ENCODE measurements around the gene STRBP. TPM values are rescaled to one million over a fixed set of nuclear protein-coding genes. Genes with fewer than 3 reads are reported as not detected.
A peak's percentile ranks its signal among the peaks of the same experiment; 100 is the strongest.

STRBP gene
- total and polyA plus RNA-seq, 9 of the 15 experiments (the other 6 are each of a cell fraction or from before 2014, with no cell fraction given): 27.7 to 84.0 (median 70.2) TPM

DNA sequence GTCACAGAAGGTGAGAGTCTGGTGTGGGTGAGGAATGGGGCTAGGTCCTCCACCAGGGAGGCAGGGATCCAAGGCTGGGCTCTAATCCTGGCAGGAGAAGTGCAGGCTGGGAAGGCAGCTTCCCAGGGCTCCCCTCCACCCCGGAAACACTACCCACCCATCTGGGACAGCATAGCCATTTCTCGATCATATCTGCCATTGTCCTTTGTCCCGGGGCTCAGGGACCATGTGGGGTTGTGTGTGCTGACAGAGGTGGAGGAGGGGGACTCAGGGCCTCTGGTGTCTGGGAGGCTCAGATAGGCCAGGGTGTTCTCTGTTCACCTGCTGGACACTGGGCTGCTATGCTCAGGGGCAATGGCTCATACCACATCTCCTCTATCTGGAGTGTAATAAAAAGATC is 32.2 kb upstream of the STRBP start (continued):
- TF ChIP-seq, protein P1, sequence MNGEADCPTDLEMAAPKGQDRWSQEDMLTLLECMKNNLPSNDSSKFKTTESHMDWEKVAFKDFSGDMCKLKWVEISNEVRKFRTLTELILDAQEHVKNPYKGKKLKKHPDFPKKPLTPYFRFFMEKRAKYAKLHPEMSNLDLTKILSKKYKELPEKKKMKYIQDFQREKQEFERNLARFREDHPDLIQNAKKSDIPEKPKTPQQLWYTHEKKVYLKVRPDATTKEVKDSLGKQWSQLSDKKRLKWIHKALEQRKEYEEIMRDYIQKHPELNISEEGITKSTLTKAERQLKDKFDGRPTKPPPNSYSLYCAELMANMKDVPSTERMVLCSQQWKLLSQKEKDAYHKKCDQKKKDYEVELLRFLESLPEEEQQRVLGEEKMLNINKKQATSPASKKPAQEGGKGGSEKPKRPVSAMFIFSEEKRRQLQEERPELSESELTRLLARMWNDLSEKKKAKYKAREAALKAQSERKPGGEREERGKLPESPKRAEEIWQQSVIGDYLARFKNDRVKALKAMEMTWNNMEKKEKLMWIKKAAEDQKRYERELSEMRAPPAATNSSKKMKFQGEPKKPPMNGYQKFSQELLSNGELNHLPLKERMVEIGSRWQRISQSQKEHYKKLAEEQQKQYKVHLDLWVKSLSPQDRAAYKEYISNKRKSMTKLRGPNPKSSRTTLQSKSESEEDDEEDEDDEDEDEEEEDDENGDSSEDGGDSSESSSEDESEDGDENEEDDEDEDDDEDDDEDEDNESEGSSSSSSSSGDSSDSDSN (IDR thresholded peaks at IDR 0.05; ENCODE audit: borderline replicate concordance in 1 of 2, low read depth in 2 of 2, low read length in 2 of 2): no peak
- TF ChIP-seq RBBP5 (IDR thresholded peaks at IDR 0.05; ENCODE audit: borderline replicate concordance, insufficient read depth, low read length, poor library complexity, severe bottlenecking): peak; percentile 15
- TF ChIP-seq, protein P2, sequence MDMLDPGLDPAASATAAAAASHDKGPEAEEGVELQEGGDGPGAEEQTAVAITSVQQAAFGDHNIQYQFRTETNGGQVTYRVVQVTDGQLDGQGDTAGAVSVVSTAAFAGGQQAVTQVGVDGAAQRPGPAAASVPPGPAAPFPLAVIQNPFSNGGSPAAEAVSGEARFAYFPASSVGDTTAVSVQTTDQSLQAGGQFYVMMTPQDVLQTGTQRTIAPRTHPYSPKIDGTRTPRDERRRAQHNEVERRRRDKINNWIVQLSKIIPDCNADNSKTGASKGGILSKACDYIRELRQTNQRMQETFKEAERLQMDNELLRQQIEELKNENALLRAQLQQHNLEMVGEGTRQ (CRISPR knock-in tag; IDR thresholded peaks at IDR 0.05): no peak
- no peak for TF ChIP-seq ZNF780A (CRISPR knock-in tag; IDR thresholded peaks at IDR 0.05)
- no peak for TF ChIP-seq DDX20 (tag; IDR thresholded peaks at IDR 0.05; ENCODE audit: low read depth)
- no peak for TF ChIP-seq ILF3 (IDR thresholded peaks at IDR 0.05; ENCODE audit: borderline replicate concordance)
- TF ChIP-seq, protein P3, sequence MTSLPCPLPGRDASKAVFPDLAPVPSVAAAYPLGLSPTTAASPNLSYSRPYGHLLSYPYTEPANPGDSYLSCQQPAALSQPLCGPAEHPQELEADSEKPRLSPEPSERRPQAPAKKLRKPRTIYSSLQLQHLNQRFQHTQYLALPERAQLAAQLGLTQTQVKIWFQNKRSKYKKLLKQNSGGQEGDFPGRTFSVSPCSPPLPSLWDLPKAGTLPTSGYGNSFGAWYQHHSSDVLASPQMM (CRISPR knock-in tag; IDR thresholded peaks at IDR 0.05): no peak
- no peak for TF ChIP-seq PML (IDR thresholded peaks at IDR 0.05; ENCODE audit: low read length)
- TF ChIP-seq, protein P4, sequence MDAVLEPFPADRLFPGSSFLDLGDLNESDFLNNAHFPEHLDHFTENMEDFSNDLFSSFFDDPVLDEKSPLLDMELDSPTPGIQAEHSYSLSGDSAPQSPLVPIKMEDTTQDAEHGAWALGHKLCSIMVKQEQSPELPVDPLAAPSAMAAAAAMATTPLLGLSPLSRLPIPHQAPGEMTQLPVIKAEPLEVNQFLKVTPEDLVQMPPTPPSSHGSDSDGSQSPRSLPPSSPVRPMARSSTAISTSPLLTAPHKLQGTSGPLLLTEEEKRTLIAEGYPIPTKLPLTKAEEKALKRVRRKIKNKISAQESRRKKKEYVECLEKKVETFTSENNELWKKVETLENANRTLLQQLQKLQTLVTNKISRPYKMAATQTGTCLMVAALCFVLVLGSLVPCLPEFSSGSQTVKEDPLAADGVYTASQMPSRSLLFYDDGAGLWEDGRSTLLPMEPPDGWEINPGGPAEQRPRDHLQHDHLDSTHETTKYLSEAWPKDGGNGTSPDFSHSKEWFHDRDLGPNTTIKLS (IDR thresholded peaks at IDR 0.05; ENCODE audit: borderline replicate concordance, low read depth): no peak
- peak; percentile 52; the same call in 1 of the 2 replicates for TF ChIP-seq EP300 (IDR thresholded peaks at IDR 0.05; ENCODE audit: low read length)
- TF ChIP-seq, protein P5, sequence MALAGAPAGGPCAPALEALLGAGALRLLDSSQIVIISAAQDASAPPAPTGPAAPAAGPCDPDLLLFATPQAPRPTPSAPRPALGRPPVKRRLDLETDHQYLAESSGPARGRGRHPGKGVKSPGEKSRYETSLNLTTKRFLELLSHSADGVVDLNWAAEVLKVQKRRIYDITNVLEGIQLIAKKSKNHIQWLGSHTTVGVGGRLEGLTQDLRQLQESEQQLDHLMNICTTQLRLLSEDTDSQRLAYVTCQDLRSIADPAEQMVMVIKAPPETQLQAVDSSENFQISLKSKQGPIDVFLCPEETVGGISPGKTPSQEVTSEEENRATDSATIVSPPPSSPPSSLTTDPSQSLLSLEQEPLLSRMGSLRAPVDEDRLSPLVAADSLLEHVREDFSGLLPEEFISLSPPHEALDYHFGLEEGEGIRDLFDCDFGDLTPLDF (CRISPR knock-in tag; IDR thresholded peaks at IDR 0.05): no peak
- no peak for TF ChIP-seq STAT5B (CRISPR knock-in tag; IDR thresholded peaks at IDR 0.05)
- TF ChIP-seq, protein P6, sequence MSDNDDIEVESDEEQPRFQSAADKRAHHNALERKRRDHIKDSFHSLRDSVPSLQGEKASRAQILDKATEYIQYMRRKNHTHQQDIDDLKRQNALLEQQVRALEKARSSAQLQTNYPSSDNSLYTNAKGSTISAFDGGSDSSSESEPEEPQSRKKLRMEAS (CRISPR knock-in tag; IDR thresholded peaks at IDR 0.05): peak; percentile 57
- no peak for TF ChIP-seq ARHGAP35 (IDR thresholded peaks at IDR 0.05; ENCODE audit: partially characterized antibody)
- TF ChIP-seq, protein P7, sequence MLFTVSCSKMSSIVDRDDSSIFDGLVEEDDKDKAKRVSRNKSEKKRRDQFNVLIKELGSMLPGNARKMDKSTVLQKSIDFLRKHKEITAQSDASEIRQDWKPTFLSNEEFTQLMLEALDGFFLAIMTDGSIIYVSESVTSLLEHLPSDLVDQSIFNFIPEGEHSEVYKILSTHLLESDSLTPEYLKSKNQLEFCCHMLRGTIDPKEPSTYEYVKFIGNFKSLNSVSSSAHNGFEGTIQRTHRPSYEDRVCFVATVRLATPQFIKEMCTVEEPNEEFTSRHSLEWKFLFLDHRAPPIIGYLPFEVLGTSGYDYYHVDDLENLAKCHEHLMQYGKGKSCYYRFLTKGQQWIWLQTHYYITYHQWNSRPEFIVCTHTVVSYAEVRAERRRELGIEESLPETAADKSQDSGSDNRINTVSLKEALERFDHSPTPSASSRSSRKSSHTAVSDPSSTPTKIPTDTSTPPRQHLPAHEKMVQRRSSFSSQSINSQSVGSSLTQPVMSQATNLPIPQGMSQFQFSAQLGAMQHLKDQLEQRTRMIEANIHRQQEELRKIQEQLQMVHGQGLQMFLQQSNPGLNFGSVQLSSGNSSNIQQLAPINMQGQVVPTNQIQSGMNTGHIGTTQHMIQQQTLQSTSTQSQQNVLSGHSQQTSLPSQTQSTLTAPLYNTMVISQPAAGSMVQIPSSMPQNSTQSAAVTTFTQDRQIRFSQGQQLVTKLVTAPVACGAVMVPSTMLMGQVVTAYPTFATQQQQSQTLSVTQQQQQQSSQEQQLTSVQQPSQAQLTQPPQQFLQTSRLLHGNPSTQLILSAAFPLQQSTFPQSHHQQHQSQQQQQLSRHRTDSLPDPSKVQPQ (CRISPR knock-in tag; IDR thresholded peaks at IDR 0.05; ENCODE audit: borderline replicate concordance): no peak

Data from K562 (cell line).